A549 (cell line): ENCODE data around the gene SLC7A10. TPM values are rescaled to one million over a fixed set of nuclear protein-coding genes. Genes with fewer than 3 reads are reported as not detected.
"Not testable (repeated sequence)": the region's sequence is repeated elsewhere in the genome, so short reads cannot be mapped to it uniquely, and the experiment has no call there.

Experiments used
- ATAC-seq, 2 experiments: fragments of 200-7000 bp in 1 of 2; fragments of >200 bp in 1 of 2; cut with Nextera tagmentation in 1 of 2; cut with Tn5 transposase in 1 of 2; 3 replicates each; pipeline versions ENCODE4 v1.8.0 to v1.9.1; 2018 to 2020; ENCODE audit warnings: mild to moderate bottlenecking in 1 of 2, moderate library complexity in 1 of 2
- CTCF ChIA-PET: fragments of 300-600 bp; sonication (Branson Sonifier 250); formaldehyde crosslinking; extraction: SDS; loops from one replicate; lab custom pipeline; 2021; ENCODE audit warnings: antibody characterized with exemption, inconsistent platforms; lab: Yijun Ruan, JAX
- POLR2A ChIA-PET: fragments of 350-600 bp; formaldehyde crosslinking; extraction: SDS; loops from one replicate; lab custom pipeline; 2021; ENCODE audit warnings: antibody characterized with exemption, inconsistent platforms; lab: Yijun Ruan, JAX
- DNase-seq, 2 experiments: peaks; one replicate each; pipeline versions ENCODE4 v3.0.0 to v3.0.0-alpha.2; 2011 to 2016; ENCODE audit warnings: low read depth in 1 of 2, low spot score in 1 of 2
- FAIRE-seq: peaks from 2 replicates; lab custom pipeline; 2011; peaks lifted over from hg19 to GRCh38; lab: Jason Lieb, UNC
- H3K27ac ChIP-seq, 2 experiments: fragments of >200 bp; sonication (Bioruptor Twin); formaldehyde crosslinking; 3 replicates each; pipeline ENCODE4 v1.5.1; 2016 to 2017
- H3K4me1 ChIP-seq: fragments of >200 bp; sonication (Bioruptor Twin); formaldehyde crosslinking; 3 replicates; pipeline ENCODE4 v1.6.1; 2016
- H3K4me2 ChIP-seq: fragments of >200 bp; sonication (Bioruptor Twin); formaldehyde crosslinking; 3 replicates; pipeline ENCODE4 v1.6.1; 2016
- H3K4me3 ChIP-seq: fragments of >200 bp; sonication (Bioruptor Twin); formaldehyde crosslinking; 3 replicates; pipeline ENCODE4 v1.5.1; 2016
- H3K9me3 ChIP-seq: fragments of >200 bp; sonication (Bioruptor Twin); formaldehyde crosslinking; 3 replicates; pipeline ENCODE4 v1.6.1; 2016
- ATOH8 ChIP-seq: fragments of 250-450 bp; sonication (Bioruptor Pico); IDR thresholded peaks from 2 replicates; pipeline ENCODE4 v1.5.0; 2020; ENCODE audit warnings: low read depth, mild to moderate bottlenecking, moderate library complexity
- CTCF ChIP-seq: fragments of >200 bp; sonication (Bioruptor Twin); formaldehyde crosslinking; IDR thresholded peaks from 3 replicates; pipeline ENCODE4 v1.5.1; 2016
- EHF ChIP-seq: fragments of 250-450 bp; sonication (Bioruptor Pico); IDR thresholded peaks from 2 replicates; pipeline ENCODE4 v1.5.0; 2020; ENCODE audit warnings: mild to moderate bottlenecking
- EP300 ChIP-seq, 2 experiments: fragments of >200 bp; sonication (Bioruptor Twin); formaldehyde crosslinking; IDR thresholded peaks; 2 replicates in 1 of 2; 3 replicates in 1 of 2; pipeline ENCODE4 v1.6.1; 2016 to 2017
- FOSL2 ChIP-seq, 2 experiments: fragments of 450-650 bp in 1 of 2; fragments of >200 bp in 1 of 2; sonication (Bioruptor Twin) in 1 of 2; formaldehyde crosslinking; IDR thresholded peaks; 2 replicates each; pipeline versions ENCODE4 v1.5.0 to v1.6.1; 2016 to 2020; ENCODE audit warnings: mild to moderate bottlenecking in 1 of 2, moderate library complexity in 1 of 2
- FOXS1 ChIP-seq: fragments of 250-450 bp; sonication (Bioruptor Pico); IDR thresholded peaks from 2 replicates; pipeline ENCODE4 v1.5.0; 2020; ENCODE audit warnings: mild to moderate bottlenecking, moderate library complexity
- GATA3 ChIP-seq: IDR thresholded peaks from 2 replicates; pipeline ENCODE4 v1.6.1; 2012; ENCODE audit warnings: borderline replicate concordance
- HMGXB4 ChIP-seq: fragments of 250-450 bp; sonication (Bioruptor Pico); IDR thresholded peaks from 2 replicates; pipeline ENCODE4 v1.5.0; 2021; ENCODE audit warnings: mild to moderate bottlenecking, moderate library complexity, borderline replicate concordance
- HOXA7 ChIP-seq: fragments of 250-450 bp; sonication (Bioruptor Pico); IDR thresholded peaks from 2 replicates; pipeline ENCODE4 v1.5.0; 2020; ENCODE audit warnings: mild to moderate bottlenecking, moderate library complexity
- HOXB5 ChIP-seq: fragments of 250-450 bp; sonication (Bioruptor Pico); IDR thresholded peaks from 2 replicates; pipeline ENCODE4 v1.5.0; 2020; ENCODE audit warnings: mild to moderate bottlenecking, moderate library complexity
- MAX ChIP-seq: IDR thresholded peaks from 2 replicates; pipeline ENCODE4 v1.6.1; 2012
- MAZ ChIP-seq: fragments of 150-350 bp; IDR thresholded peaks from 2 replicates; pipeline ENCODE4 v1.6.1; 2014; ENCODE audit warnings: antibody characterized with exemption, low read depth, low read length, borderline replicate concordance
- NR3C1 ChIP-seq: fragments of >200 bp; sonication (Bioruptor Twin); formaldehyde crosslinking; IDR thresholded peaks from 3 replicates; pipeline ENCODE4 v1.6.1; 2017
- POLR2A ChIP-seq: IDR thresholded peaks from 2 replicates; pipeline ENCODE4 v1.6.1; 2012; ENCODE audit warnings: mild to moderate bottlenecking, low read length
- REST ChIP-seq: fragments of 200-600 bp; sonication (generic); IDR thresholded peaks from 2 replicates; pipeline ENCODE4 v1.6.1; 2016; ENCODE audit warnings: antibody characterized with exemption, mild to moderate bottlenecking, moderate library complexity
- RNF2 ChIP-seq: fragments of 200-600 bp; sonication (generic); IDR thresholded peaks from 2 replicates; pipeline ENCODE4 v1.6.1; 2016; ENCODE audit warnings: low read depth, mild to moderate bottlenecking, antibody characterized with exemption, moderate library complexity, borderline replicate concordance
- TFCP2L1 ChIP-seq: fragments of 250-450 bp; sonication (Bioruptor Pico); IDR thresholded peaks from 2 replicates; pipeline ENCODE4 v1.5.0; 2021; ENCODE audit warnings: mild to moderate bottlenecking
- ZC3H11A ChIP-seq: fragments of 450-650 bp; IDR thresholded peaks from 2 replicates; pipeline ENCODE4 v1.6.1; 2014; ENCODE audit warnings: antibody characterized with exemption, mild to moderate bottlenecking
- ZNF302 ChIP-seq: fragments of 250-450 bp; sonication (Bioruptor Pico); IDR thresholded peaks from 2 replicates; pipeline ENCODE4 v1.9.0; 2021; ENCODE audit warnings: inconsistent platforms, mild to moderate bottlenecking, moderate library complexity
- ZSCAN20 ChIP-seq: fragments of 250-450 bp; sonication (Bioruptor Pico); IDR thresholded peaks from 2 replicates; pipeline ENCODE4 v1.8.0; 2022; ENCODE audit warnings: mild to moderate bottlenecking, moderate library complexity
- whole genome bisulfite sequencing: methylation state at CpG from one replicate; pipeline ENCODE4 v1.1.6; 2017; ENCODE audit errors: missing lambda C conversion rate; 5-methylcytosine and 5-hydroxymethylcytosine counted together
- polyA plus RNA-seq, 4 experiments: library from polyadenylated mRNA; depleted of rRNA in 3 of 4; stranded (reverse); fragments of >200 nt; fragmentation: RNase III in 1 of 4; extraction: RNeasy Plus Mini Kit Qiagen cat#74134 plus additional on column Dnase treatment in 1 of 4; gene quantifications; 2 replicates in 3 of 4; 3 replicates in 1 of 4; pipeline ENCODE4 v1.2.3, GENCODE V29; 2011 to 2017

Gene SLC7A10
- polyA plus RNA-seq, 2 of the 4 experiments (the other 2 are of a cell fraction), result 0.05 to 0.26 TPM

GRCh38 chr19:33167438-33167837, 58.2 kb downstream of the SLC7A10 start:
- no peak overlapping the region for H3K4me2 ChIP-seq
- no peak overlapping the region for H3K4me3 ChIP-seq
- no peak for ATAC-seq
- ChIA-PET CTCF (interaction anchor here (1.2 to 16.8 kb wide), 5 partner anchors 9 to 36 kb away, joined by 3 to 279 read pairs (median 20); partner anchors contain the start of gene LRP3), POLR2A (interaction anchor here (4.6 kb wide), 1 partner anchor 9 kb away, joined by 26 read pairs; no protein-coding TSS in a partner anchor)
- WGBS, result 96% methylated on average over 1 of the region's 1 CpG
- no peak for TF ChIP-seq FOXS1 (CRISPR knock-in tag)
- H3K27ac ChIP-seq, result no peak overlapping the region
- FAIRE-seq, result peak; percentile 84
- DNase-seq, result no peak
- H3K4me1 ChIP-seq, result peaks cover 14% of the 10 kb centered on the region
- H3K9me3 ChIP-seq, result peaks cover 29% of the 10 kb centered on the region

- FAIRE-seq, H3K4me2 ChIP-seq, H3K27ac ChIP-seq, ATAC-seq, DNase-seq, H3K4me3 ChIP-seq, H3K4me1 ChIP-seq: not testable (repeated sequence)
- ChIA-PET POLR2A (interaction anchor here (0.6 to 4.6 kb wide), 2 partner anchors 11 to 18 kb away, joined by 3 to 26 read pairs; no protein-coding TSS in a partner anchor), CTCF (interaction anchor here (0.5 to 16.8 kb wide), 7 partner anchors 10 to 142 kb away, joined by 3 to 279 read pairs (median 11); partner anchors contain the start of gene LRP3)
- 44% methylated on average over 6 of the region's 6 CpGs for WGBS
- peaks cover 29% of the 10 kb centered on the region for H3K9me3 ChIP-seq
Observed at GRCh38 chr19:33166037-33166436, 59.6 kb downstream of the SLC7A10 start.

GRCh38 chr19:33163481-33163880, 62.2 kb downstream of the SLC7A10 start:
- 62% methylated on average over 6 of the region's 6 CpGs for WGBS
- H3K27ac ChIP-seq, result no peak overlapping the region
- H3K4me3 ChIP-seq, result no peak overlapping the region
- no peak for DNase-seq
- H3K4me2 ChIP-seq, result no peak overlapping the region
- TF ChIP-seq MAZ (no peak), EHF (CRISPR knock-in tag) (no peak), EP300 (IDR thresholded peaks at IDR 0.05) (no peak)
- ATAC-seq, result no peak
- H3K4me1 ChIP-seq, result no peaks in the 10 kb centered on the region
- peak; percentile 18 for FAIRE-seq
- ChIA-PET POLR2A (interaction anchor here (0.6 to 2.5 kb wide), 2 partner anchors 10 to 13 kb away, joined by 3 to 18 read pairs; no protein-coding TSS in a partner anchor), CTCF (interaction anchor here (0.6 to 14.6 kb wide), 8 partner anchors 13 to 188 kb away, joined by 3 to 113 read pairs (median 6); no protein-coding TSS in a partner anchor)
- H3K9me3 ChIP-seq, result peaks cover 19% of the 10 kb centered on the region

- 78% methylated on average over 4 of the region's 4 CpGs for WGBS
- no peak overlapping the region for H3K27ac ChIP-seq
- H3K4me1 ChIP-seq, result peaks cover 7% of the 10 kb centered on the region; the same call in 2 of the 3 replicates
- no peak for DNase-seq
- ATAC-seq, result 0 out of 6 replicates have a peak, but pooled peaks of 1 of the 2 experiments have one; percentile 14
- no peak overlapping the region for H3K4me3 ChIP-seq
- ChIA-PET POLR2A (interaction anchor here (4.0 kb wide), 1 partner anchor 15 kb away, joined by 28 read pairs; no protein-coding TSS in a partner anchor), CTCF (interaction anchor here (0.9 to 14.6 kb wide), 11 partner anchors 9 to 242 kb away, joined by 3 to 113 read pairs (median 6); no protein-coding TSS in a partner anchor)
- H3K9me3 ChIP-seq, result no peaks in the 10 kb centered on the region
- no peak for FAIRE-seq
- H3K4me2 ChIP-seq, result no peak overlapping the region
- TF ChIP-seq NR3C1 (no peak), ZC3H11A (no peak), ZNF302 (CRISPR knock-in tag) (no peak), HOXA7 (CRISPR knock-in tag) (no peak), POLR2A (no peak), REST (no peak), CTCF (no peak), FOXS1 (CRISPR knock-in tag) (no peak), GATA3 (no peak), HOXB5 (CRISPR knock-in tag) (no peak), ZSCAN20 (CRISPR knock-in tag) (no peak), ATOH8 (CRISPR knock-in tag) (no peak), TFCP2L1 (CRISPR knock-in tag) (no peak), HMGXB4 (no peak), RNF2 (no peak), FOSL2 (IDR thresholded peaks at IDR 0.05) (no peak), FOSL2 (CRISPR knock-in tag; IDR thresholded peaks at IDR 0.05) (no peak), MAX (no peak)
Observed at GRCh38 chr19:33161201-33161600, 64.4 kb downstream of the SLC7A10 start.
